Endothelial cell of umbilical vein (primary cell): Measurements from ENCODE around the gene RAD9A.
A peak's percentile ranks its signal among the peaks of the same experiment; 100 is the strongest.

ENCODE experiments used
- EZH2 ChIP-seq: IDR thresholded peaks from 2 replicates; pipeline ENCODE4 v1.6.1; 2012; ENCODE audit warnings: borderline replicate concordance, low read depth, mild to moderate bottlenecking, moderate library complexity, low read length, inconsistent platforms; ENCODE audit not compliant: severe bottlenecking
- FOS ChIP-seq: IDR thresholded peaks from 2 replicates; pipeline ENCODE4 v1.6.1; 2011; ENCODE audit warnings: mild to moderate bottlenecking, low read length, moderate library complexity, borderline replicate concordance; ENCODE audit not compliant: insufficient read depth
- GATA2 ChIP-seq: IDR thresholded peaks from 2 replicates; pipeline ENCODE4 v1.7.0; 2011; ENCODE audit warnings: low read depth, mild to moderate bottlenecking, moderate library complexity, mixed read lengths, low read length; ENCODE audit not compliant: insufficient read length, insufficient read depth
- JUN ChIP-seq: IDR thresholded peaks from 2 replicates; pipeline ENCODE4 v1.6.1; 2011; ENCODE audit warnings: borderline replicate concordance, low read depth; ENCODE audit not compliant: insufficient read length, insufficient read depth
- MAX ChIP-seq: IDR thresholded peaks from 2 replicates; pipeline ENCODE4 v1.6.1; 2011; ENCODE audit not compliant: insufficient read depth, insufficient read length
- MYC ChIP-seq: IDR thresholded peaks from one replicate; pipeline ENCODE4 v1.6.1; 2011; ENCODE audit warnings: mild to moderate bottlenecking, low read depth, low read length
- POLR2A ChIP-seq: IDR thresholded peaks from 2 replicates; pipeline ENCODE4 v1.6.1; 2012; ENCODE audit warnings: low read depth, mild to moderate bottlenecking, control low read depth, low read length
- POLR2AphosphoS5 ChIP-seq: IDR thresholded peaks from 2 replicates; pipeline ENCODE4 v1.6.1; 2012; ENCODE audit warnings: low read depth, mild to moderate bottlenecking, control low read depth, low read length, moderate library complexity; ENCODE audit not compliant: insufficient read depth
- TF ChIP-seq, protein P1 (sequence below), 2 donors: IDR thresholded peaks; 1 replicate in 1 of 2; 2 replicates in 1 of 2; pipeline ENCODE4 v1.5.1; 2011; ENCODE audit warnings: low read length in 2 of 2, mild to moderate bottlenecking in 2 of 2, moderate library complexity in 2 of 2, control low read depth in 1 of 2, inconsistent platforms in 1 of 2, low read depth in 1 of 2; ENCODE audit not compliant: insufficient read depth in 1 of 2; ENCODE audit errors: extremely low read depth in 1 of 2

DNA sequence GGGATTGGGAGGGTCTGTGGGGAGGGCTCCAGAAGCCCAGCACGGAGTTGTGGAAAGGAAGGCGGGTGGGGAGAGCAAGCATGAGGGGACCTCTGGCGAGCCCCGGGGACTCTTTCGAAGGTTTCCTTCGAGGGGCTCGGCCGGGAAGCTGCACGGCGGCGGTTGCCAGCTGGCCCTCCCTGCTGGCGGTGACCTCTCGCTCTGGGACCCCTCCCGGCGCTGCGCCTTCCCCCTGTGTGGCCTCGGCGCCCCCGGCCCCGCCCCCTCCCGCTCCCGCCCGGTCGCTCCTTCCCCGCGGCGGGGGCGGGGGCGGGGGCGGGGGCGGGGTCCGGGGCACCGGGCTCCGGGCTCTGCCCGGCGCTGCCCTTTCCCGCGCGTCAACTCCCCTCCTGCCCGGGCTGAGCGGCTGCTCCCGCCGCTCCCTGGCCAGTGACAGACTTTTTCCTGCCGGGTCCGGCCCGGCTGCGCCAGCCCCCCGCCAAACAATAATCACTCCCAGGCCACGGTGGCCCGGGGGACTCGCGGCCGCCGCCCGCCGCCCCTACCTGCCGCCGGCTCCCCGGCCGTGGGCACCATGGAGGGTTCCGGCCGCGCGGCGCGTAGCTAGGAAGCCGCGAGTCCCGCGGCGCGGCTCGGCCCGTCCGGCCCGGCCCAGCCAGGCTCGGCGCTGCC lies 19.3 kb upstream of the RAD9A start:
- TF ChIP-seq, protein P1, sequence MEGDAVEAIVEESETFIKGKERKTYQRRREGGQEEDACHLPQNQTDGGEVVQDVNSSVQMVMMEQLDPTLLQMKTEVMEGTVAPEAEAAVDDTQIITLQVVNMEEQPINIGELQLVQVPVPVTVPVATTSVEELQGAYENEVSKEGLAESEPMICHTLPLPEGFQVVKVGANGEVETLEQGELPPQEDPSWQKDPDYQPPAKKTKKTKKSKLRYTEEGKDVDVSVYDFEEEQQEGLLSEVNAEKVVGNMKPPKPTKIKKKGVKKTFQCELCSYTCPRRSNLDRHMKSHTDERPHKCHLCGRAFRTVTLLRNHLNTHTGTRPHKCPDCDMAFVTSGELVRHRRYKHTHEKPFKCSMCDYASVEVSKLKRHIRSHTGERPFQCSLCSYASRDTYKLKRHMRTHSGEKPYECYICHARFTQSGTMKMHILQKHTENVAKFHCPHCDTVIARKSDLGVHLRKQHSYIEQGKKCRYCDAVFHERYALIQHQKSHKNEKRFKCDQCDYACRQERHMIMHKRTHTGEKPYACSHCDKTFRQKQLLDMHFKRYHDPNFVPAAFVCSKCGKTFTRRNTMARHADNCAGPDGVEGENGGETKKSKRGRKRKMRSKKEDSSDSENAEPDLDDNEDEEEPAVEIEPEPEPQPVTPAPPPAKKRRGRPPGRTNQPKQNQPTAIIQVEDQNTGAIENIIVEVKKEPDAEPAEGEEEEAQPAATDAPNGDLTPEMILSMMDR (IDR thresholded peaks at IDR 0.05; ENCODE audit: extremely low read depth in 1 of 2, insufficient read depth in 1 of 2, low read depth in 1 of 2, low read length in 2 of 2), result no peak
- TF ChIP-seq JUN (no peak), GATA2 (no peak), POLR2A (peak; percentile 63), MAX (no peak), POLR2AphosphoS5 (no peak), EZH2 (no peak), FOS (no peak), MYC (no peak)
